ENCODE results near the gene OR56B4.
"Not testable (repeated sequence)": the region's sequence is repeated elsewhere in the genome, so short reads cannot be mapped to it uniquely, and the experiment has no call there.

Gene OR56B4, protein sequence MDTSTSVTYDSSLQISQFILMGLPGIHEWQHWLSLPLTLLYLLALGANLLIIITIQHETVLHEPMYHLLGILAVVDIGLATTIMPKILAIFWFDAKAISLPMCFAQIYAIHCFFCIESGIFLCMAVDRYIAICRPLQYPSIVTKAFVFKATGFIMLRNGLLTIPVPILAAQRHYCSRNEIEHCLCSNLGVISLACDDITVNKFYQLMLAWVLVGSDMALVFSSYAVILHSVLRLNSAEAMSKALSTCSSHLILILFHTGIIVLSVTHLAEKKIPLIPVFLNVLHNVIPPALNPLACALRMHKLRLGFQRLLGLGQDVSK

GRCh38 chr11:6107384-6107783 is at the start of gene OR56B4:
OR56B4 (plus strand) TSS chr11:6107684; CDS start chr11:6107779, 95 bp downstream.
- DNase-seq = not testable (repeated sequence)

DNA sequence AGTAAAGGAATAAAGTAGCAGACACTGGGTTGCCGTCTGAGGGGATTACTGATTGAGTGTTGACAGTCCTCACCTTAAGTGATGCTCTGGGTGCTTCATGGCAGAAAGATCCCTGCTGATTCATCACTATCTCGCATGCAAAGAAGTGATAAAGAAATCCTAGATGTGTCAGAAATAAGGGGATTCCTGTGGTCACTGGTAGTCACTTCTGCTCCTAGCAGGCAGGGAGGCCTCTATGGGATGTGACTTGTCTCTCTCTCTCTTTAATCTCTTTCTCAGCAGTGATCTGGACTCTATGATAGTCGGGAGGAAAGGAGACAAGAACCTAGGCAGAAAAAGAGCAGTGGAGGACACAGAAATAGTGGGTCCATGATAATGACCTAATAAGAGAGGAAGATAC is 46.0 kb upstream of the OR56B4 start:
- DNase-seq = no peak

DNA sequence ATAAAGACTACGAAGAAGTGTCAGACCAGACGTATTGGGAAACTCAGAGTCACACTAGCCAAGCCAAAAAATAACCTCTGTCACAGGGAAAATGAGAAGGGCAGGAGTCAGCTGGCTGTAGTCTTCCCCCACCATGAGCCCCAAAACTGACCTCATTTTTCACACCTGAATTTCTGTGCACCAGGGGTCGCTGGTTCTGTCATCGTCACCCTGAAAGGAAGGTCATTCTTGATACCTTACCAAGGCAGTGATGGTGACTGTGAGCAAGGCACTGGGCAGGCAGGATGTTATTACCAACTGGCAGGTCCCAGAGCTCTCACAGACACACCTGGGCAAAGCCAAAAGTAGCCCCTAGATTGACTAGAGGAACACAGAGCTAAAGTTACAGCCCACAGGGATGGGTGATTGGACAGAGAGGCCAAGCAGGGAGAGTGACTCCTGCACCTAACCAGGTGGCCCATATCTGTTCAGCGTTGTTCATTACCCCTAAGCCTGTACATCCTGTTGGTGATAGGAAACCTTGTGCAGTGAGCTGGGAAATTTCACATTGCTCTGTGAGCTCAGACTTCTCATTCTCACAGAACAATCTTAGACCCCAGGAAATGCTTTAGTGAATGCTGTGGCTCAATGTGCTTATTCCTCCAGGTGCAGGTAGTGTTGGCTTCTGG is 44.7 kb upstream of the OR56B4 start:
- DNase-seq = no peak

DNA sequence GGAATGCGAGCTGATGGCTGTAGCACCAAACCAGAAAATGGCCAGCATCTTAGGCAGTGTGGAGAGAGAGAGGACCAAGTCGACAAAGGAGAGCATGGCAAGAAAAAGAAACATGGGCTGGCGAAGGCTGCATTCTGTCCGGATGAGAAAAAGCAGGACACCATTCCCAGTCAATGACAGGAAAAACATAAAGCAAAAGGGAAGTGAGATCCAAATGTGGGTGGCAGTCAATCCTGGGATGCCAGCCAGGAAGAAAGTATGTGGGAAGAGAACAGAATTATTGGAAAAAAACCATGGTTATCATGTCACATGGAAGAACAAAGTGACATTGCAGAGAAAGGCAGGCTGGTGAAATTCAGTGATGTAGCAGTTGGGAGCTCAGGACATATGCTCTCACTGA is 40.0 kb upstream of the OR56B4 start:
- DNase-seq = no peak

DNA sequence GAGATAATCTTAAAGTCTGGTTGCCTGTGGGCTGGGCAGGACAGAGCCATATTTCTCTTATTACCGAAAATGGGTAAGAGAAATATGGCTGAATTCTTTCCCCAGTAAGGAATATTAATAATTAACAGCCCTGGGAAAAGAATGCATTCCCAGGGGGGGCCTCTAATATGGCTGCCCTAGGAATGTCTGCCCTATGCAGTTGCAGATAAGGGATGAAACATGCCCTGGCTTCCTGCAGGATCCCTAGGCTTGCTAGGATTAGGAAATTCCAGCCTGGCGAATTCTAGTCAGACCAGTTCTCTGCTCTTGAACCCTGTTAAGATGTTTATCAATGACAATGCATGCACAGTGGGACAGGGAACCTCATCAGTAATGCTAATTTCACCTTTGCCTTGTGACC is 31.0 kb upstream of the OR56B4 start:
- not testable (repeated sequence) for DNase-seq

DNA sequence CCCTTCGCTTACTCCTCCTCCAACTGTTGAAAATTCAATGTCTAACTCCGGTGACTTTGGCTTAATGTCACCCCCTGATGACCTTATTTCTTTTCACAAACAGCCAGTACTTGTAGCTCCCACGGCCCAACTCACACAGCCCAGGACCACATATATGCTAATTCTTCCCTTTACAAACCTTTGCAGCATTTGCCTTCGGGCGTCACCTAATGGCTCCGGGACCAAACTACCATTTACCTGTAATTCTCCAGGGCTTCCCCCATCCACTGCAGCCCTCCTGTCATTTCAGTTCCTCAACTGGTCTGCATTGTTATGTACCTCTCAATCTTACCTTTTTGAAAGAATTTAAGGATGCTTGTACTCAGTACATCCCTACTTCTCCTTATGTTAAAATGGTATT is 29.8 kb upstream of the OR56B4 start:
- DNase-seq = no peak

- DNase-seq = no peak
Observed at GRCh38 chr11:6079463-6079862, 28.0 kb upstream of the OR56B4 start.

DNA sequence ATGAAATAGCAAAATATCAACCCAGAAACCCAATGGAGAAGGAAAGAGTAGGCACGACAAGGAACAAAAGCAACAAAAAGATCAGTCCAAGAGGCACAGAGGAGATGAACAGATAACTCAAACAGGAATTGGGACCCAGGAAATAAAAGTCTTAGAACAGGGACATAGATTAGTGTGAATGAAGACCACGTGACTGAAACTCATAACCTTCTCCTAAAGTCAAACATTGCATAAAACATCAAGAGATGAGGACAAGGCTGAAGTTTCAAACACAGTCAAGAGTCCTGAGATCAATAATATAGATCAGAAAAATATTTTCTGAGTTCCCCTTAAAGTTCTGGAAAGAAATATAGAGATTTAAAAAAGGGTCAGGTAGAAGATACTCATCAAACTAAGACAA is 24.4 kb upstream of the OR56B4 start:
- DNase-seq = no peak

DNA sequence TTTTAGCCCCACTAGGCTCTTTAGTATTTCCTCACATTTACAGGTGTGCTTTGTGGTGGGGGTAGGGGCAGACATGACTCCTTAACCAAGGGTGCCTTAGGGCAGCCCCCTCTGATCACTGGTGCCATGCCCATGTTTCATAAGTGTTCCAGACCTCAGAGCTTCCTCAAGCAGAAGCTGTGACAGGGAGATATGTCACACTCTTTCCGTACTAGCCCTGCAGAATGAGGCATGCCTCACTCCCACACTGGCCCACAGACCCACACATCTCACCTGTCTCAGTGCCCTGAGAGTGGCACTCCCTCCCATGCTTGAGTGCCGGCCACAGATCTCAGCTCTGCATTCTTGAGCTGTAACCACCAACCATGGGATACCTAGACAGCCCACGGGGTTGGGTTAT is 22.9 kb upstream of the OR56B4 start:
- no peak for DNase-seq

- DNase-seq = no peak
Observed at GRCh38 chr11:6094186-6094585, 13.3 kb upstream of the OR56B4 start.

DNA sequence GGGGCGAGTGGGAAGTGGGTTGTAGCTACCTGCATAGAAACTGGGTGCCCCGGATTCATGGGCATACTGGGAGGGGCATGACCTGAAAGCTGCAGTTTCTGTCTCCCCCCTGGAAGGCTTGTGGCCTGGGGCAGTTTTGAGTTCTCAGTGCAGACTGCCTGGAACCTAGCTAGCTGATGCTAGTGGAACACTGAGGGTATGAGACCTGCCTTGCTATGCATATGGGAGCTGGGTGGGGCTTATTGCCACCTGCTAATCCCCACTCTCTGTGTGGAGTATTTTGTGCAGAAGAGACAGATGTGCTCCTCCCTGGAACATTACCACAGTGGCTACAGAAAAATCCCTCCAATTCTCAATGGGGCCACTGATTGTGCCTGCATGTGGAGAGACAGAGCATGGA is 11.7 kb upstream of the OR56B4 start:
- no peak for DNase-seq

DNA sequence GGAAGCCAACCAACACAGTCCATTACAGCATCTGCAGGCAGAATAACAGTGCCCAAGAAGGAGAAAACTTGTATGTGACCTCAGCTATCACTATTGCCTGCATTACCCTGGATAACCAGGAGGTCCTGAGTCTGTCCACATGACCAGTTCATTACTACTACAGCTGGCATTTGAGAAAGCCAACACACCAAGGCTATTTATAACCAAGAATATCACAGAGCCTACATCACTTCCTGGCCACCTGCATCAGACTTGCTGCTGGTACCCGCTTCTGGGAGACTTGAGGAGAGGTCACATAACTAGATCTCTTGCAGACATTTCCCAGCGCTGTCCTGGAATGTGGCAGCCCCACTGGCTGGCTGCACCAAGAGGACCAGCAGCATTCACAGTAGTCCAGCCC is 11.1 kb upstream of the OR56B4 start:
- DNase-seq = no peak

DNA sequence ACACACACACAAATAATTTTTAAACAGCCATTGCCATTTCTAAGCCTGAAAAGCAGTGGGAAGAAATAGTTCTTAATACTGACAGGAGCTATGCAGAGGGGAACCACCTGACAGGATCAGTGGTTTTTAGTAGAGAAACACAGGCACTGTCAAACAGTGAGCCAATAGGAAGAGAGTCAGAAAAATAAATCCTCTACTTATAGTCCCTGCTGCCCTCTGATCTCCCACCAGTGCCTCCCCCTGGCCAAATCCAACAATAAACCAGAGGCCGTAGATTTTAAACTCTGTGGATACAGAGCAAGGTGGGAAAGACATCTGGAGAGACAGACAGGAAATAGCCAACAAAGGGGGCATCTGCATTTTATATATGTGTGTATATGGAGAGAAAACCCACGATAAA is 7.9 kb upstream of the OR56B4 start:
- no peak for DNase-seq

DNA sequence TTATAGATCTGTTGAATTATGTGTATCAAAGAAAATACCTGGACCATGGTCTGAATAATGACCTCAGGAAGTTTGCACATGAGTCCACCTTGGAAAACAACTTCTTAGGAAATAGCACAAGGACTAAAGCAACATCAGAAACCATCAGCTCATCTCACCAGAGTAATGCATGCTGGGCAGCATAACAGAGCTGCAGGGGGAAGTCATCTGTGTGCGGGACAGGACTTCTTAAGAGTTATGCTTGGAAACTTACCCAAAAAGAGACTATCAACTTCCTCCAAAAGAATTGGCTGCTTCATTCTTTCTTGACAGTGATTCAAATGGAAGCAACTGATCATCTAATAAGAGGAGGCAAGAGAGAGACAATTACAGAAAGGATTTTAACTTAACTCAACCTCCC is 2.5 kb downstream of the OR56B4 start:
- no peak for DNase-seq

GRCh38 chr11:6111673-6112072 is 4.2 kb downstream of the OR56B4 start:
- no peak for DNase-seq

GRCh38 chr11:6116638-6117037 is 9.2 kb downstream of the OR56B4 start:
- DNase-seq = no peak

- DNase-seq = no peak
Observed at GRCh38 chr11:6124245-6124644, 16.8 kb downstream of the OR56B4 start.

DNA sequence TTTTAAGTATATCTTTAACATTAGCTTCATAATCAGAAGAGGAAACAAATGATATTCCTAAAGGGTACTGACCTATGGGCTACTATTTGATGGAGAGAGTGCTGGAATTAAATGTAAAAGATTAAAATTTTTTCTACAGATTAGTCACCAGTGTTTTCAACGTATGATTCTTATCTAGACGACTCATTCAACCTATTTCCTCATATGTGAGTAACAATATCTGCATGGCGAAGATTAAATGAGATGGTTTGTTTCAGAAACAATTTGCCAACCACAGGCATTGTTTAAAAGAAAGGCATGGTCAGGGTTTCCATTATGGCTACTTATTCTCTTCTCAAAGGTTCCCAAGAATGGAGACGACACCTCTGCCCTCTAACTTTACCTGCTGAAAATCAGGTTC is 20.4 kb downstream of the OR56B4 start:
- DNase-seq = no peak

GRCh38 chr11:6129011-6129410 is 21.5 kb downstream of the OR56B4 start:
- DNase-seq = no peak

DNA sequence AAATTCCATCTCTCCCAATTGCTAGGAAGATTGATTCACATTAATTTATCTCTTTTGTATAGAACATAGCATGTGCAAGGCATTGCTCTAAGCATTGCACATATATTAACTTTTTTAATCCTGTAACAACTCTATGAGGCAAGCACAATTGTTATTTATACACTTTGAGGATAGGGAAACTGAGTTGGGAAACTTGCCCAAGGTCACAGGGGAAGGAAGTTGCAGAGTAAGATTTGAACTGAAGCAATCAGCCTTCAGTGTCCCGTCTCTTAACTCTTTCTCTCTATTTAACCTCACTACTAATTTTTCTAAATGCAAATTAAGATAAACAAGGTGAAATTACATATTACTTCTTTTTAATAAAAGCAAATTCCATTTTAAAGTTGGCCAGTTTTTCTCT is 22.2 kb downstream of the OR56B4 start:
- no peak for DNase-seq

DNA sequence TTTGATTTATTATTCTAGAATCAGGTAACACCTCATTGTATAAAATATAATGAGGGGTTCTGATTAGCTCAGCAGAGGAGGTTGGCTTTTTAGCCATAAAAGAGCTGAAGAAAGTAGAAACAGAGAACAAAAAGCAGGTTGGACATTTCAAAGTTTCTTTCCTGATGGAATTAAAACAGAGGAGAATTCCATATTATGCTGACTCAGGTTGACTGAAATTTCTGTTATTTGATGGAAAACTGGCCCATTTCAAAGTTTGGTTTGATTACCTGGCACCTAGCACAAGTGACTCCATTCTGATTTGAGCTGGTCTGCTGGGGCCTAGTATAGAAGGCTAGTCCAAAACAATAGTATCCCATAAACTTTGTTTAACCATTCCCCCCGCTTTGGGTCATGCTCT is 24.9 kb downstream of the OR56B4 start:
- no peak for DNase-seq

DNA sequence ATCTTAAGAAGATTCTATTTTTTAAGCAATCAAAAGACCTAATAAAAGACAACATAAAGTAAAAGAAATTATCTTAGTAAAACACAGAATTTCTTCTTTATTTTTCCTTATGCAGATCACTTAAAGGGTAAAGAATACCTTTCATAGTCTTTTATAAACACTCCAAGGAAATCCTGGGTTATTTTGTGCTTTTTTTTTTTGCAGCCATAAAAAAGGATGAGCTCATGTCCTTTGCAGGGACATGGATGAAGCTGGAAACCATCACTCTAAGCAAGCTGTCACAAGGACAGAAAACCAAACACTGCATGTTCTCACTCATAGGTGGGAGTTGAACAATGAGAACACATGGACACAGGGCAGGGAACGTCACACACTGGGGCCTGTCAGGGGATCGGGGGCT is 28.5 kb downstream of the OR56B4 start:
- not testable (repeated sequence) for DNase-seq

- no peak for DNase-seq
Observed at GRCh38 chr11:6142936-6143335, 35.5 kb downstream of the OR56B4 start.

DNA sequence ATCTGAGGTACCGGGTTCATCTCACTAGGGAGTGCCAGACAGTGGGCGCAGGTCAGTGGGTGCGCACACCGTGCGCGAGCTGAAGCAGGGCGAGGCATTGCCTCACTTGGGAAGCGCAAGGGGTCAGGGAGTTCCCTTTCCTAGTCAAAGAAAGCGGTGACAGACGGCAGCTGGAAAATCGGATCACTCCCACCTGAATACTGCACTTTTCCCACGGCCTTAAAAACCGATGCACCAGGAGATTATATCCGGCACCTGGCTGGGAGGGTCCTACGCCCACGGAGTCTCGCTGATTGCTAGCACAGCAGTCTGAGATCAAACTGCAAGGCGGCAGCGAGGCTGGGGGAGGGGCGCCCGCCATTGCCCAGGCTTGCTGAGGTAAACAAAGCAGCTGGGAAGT is 36.3 kb downstream of the OR56B4 start:
- not testable (repeated sequence) for DNase-seq

DNA sequence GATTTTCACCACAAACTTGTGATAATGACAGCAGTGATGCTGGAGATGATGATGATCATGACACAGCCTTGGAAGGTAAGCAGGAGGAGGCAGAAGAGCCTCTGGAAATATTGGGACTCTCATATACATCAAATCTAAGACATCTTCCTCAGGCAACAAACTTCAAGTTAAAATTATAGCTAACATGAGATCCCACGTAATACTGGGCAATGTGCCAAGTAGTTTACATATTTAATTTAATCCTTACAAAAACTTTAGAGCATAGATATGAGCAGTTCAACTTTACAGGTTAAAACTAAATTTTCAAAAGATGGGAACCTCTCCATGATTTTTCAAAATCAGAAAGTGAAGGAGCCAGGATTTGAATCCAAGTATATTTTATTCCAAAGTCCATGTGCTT is 43.6 kb downstream of the OR56B4 start:
- DNase-seq = no peak
